Endothelial cell of umbilical vein (primary cell): ENCODE results near the gene JMJD6.

ENCODE experiments used
- CTCF ChIP-seq, 2 donors: IDR thresholded peaks; 1 replicate in 1 of 2; 2 replicates in 1 of 2; pipeline ENCODE4 v1.5.1; 2011; ENCODE audit warnings: low read length in 2 of 2, mild to moderate bottlenecking in 2 of 2, moderate library complexity in 2 of 2, control low read depth in 1 of 2, inconsistent platforms in 1 of 2, low read depth in 1 of 2; ENCODE audit not compliant: insufficient read depth in 1 of 2; ENCODE audit errors: extremely low read depth in 1 of 2
- POLR2A ChIP-seq: IDR thresholded peaks from 2 replicates; pipeline ENCODE4 v1.6.1; 2012; ENCODE audit warnings: low read depth, mild to moderate bottlenecking, control low read depth, low read length
- POLR2AphosphoS5 ChIP-seq: IDR thresholded peaks from 2 replicates; pipeline ENCODE4 v1.6.1; 2012; ENCODE audit warnings: low read depth, mild to moderate bottlenecking, control low read depth, low read length, moderate library complexity; ENCODE audit not compliant: insufficient read depth

DNA sequence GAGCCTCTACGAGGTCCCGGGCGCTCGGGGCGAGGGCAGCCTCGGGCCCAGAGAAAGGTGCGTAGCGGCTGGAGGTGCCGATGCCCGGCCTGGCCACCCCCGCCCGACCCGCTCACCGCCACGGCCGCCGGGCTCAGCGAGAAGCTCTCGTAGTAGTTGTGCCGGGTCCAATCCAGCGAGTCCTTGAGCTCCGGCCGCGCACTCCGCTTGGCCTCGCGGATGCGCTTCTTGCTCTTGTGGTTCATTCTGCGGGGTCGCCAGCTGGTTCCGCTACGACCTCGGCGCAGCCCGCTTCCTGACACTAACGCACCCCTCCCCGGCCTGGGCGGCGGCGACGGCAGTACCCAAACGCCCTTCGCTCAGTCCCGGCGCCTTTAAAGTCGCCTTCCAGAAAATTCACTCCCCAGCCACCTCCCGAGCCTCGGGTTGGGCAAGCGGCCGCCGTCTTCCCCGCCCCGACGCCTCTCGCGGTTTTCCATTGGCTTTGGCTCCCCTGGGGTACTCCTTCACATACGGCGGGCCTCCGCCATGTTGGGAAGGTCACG lies at the start of gene JMJD6:
- peak; percentile 88 for TF ChIP-seq POLR2A
- no peak for TF ChIP-seq CTCF (IDR thresholded peaks at IDR 0.05; ENCODE audit: extremely low read depth in 1 of 2, insufficient read depth in 1 of 2, low read depth in 1 of 2, low read length in 2 of 2)
- TF ChIP-seq POLR2AphosphoS5: peak; percentile 94
